ENCODE measurements around the gene RAPGEF1. TPM values are rescaled to one million over a fixed set of nuclear protein-coding genes. Genes with fewer than 3 reads are reported as not detected.

RAPGEF1 gene
- total and polyA plus RNA-seq, 2 experiments from 2014 or later, result 3.3 to 24.1 TPM

- H3F3A ChIP-seq (ENCODE audit: insufficient read depth), result peaks cover 47% of the 10 kb centered on the region
- DNase-seq, result no peak
- no peaks in the 10 kb centered on the region for H3K27me3 ChIP-seq (replicated peaks; ENCODE audit: insufficient read depth)
- H3K4me3 ChIP-seq, result no peak overlapping the region
- H3K36me3 ChIP-seq (ENCODE audit: low read depth), result no peaks in the 10 kb centered on the region
- 96 to 97% methylated on average over 6 of the region's 6 CpGs for WGBS, 2 experiments (ENCODE audit: low coverage in 1 of 2, low lambda C conversion rate in 2 of 2, missing lambda C conversion rate in 2 of 2)
- H2AFZ ChIP-seq, result no peak overlapping the region
- peaks cover 46% of the 10 kb centered on the region for H3K4me1 ChIP-seq (ENCODE audit: insufficient read depth)
- H4K20me1 ChIP-seq (ENCODE audit: insufficient read depth), result no peaks in the 10 kb centered on the region
- H3K4me2 ChIP-seq (ENCODE audit: unreplicated experiment), result no peak overlapping the region
- in situ Hi-C loops (cut with MboI), result no loop called here
- no peak overlapping the region for H3K9ac ChIP-seq
- H3K9me2 ChIP-seq (ENCODE audit: insufficient read depth), result no peaks in the 10 kb centered on the region
- no peak for TF ChIP-seq EZH2phosphoT487 (IDR thresholded peaks at IDR 0.05; ENCODE audit: insufficient read depth, low read depth)
- no peak for TF ChIP-seq EZH2 (IDR thresholded peaks at IDR 0.05; ENCODE audit: insufficient read depth, poor library complexity, severe bottlenecking)
- no peaks in the 10 kb centered on the region for H3K9me3 ChIP-seq (ENCODE audit: low read depth)
- peaks cover 61% of the 10 kb centered on the region for H3K79me2 ChIP-seq (ENCODE audit: insufficient read depth)
- H3K27ac ChIP-seq, result no peak overlapping the region
Observed at GRCh38 chr9:131675437-131676022, 64.3 kb downstream of the RAPGEF1 start.

DNA sequence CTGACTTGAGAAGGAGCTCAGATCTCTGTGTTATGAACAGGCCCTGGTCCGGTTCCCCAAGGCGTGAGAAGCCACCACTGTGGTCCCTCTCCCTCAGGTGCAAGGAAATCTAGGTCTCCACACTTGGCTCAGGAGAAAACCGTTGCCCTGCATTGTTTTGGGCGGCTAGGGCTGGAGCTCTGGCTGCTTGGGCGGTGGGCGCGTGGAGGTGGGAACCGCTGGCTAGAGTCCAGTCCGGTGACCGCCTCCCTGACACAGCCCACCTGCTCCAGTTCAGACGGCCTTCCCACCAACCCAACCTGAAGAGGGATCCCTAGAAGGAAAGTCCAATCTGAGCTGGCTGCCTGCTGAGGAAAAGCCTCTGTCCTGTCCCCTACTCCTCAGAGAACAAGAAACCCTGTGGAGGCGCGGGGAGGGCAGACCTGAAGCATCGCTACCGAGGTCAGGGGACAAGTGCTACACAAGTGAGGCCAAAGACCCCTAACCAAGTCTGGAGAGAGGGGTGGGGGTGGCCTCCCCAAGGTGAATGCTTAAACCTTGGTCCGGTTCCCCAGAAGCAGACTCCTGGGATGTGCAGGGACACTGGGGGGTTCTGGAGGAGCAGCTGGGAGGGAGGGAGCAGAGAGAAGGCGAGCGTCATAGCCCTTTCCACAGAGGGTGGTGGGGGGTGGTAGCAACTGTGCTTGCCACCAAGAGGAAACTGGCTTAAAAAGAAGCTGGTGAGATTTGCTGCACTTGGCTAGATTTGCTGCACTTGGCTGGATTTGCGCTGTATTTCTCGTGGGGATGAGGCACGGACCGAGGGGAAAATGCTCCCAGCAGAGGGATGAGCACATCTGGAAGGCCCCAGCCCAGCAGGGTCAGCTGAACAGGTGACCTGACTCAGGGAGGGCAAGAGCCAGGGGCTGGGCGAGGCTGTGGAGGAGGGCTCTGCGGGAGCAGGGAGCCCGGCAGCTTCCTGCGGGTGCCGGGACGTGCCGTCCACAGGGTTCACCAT is 65.2 kb downstream of the RAPGEF1 start:
- in situ Hi-C loops (cut with MboI), result no loop called here
- Histone ChIP-seq H3K36me3 (ENCODE audit: low read depth) (no peaks in the 10 kb centered on the region), H3K4me3 (no peak overlapping the region), H3K27me3 (replicated peaks; ENCODE audit: insufficient read depth) (no peaks in the 10 kb centered on the region), H3K9me3 (ENCODE audit: low read depth) (no peaks in the 10 kb centered on the region), H3K9me2 (ENCODE audit: insufficient read depth) (no peaks in the 10 kb centered on the region), H3F3A (ENCODE audit: insufficient read depth) (peaks cover 47% of the 10 kb centered on the region), H3K9ac (no peak overlapping the region), H3K4me1 (ENCODE audit: insufficient read depth) (peaks cover 42% of the 10 kb centered on the region), H3K79me2 (ENCODE audit: insufficient read depth) (peaks cover 61% of the 10 kb centered on the region), H2AFZ (no peak overlapping the region), H3K4me2 (ENCODE audit: unreplicated experiment) (no peak overlapping the region), H3K27ac (no peak overlapping the region), H4K20me1 (ENCODE audit: insufficient read depth) (no peaks in the 10 kb centered on the region)
- no peak for TF ChIP-seq EZH2phosphoT487 (IDR thresholded peaks at IDR 0.05; ENCODE audit: insufficient read depth, low read depth)
- no peak for TF ChIP-seq EZH2 (IDR thresholded peaks at IDR 0.05; ENCODE audit: insufficient read depth, poor library complexity, severe bottlenecking)
- no peak for DNase-seq
- WGBS, 2 experiments (ENCODE audit: low coverage in 1 of 2, low lambda C conversion rate in 2 of 2, missing lambda C conversion rate in 2 of 2), result 91 to 92% methylated on average over 27 to 29 of the region's 29 CpGs

GRCh38 chr9:131673531-131673930 is 66.3 kb downstream of the RAPGEF1 start:
- no peak overlapping the region for H3K4me2 ChIP-seq (ENCODE audit: unreplicated experiment)
- H3K9me2 ChIP-seq (ENCODE audit: insufficient read depth), result no peaks in the 10 kb centered on the region
- H2AFZ ChIP-seq, result no peak overlapping the region
- no peak overlapping the region for H3K9ac ChIP-seq
- H3K9me3 ChIP-seq (ENCODE audit: low read depth), result no peaks in the 10 kb centered on the region
- in situ Hi-C loops (cut with MboI), result no loop called here
- H3K27ac ChIP-seq, result no peak overlapping the region
- H3K4me3 ChIP-seq, result no peak overlapping the region
- H3K4me1 ChIP-seq (ENCODE audit: insufficient read depth), result peaks cover 38% of the 10 kb centered on the region
- H3K27me3 ChIP-seq (replicated peaks; ENCODE audit: insufficient read depth), result no peaks in the 10 kb centered on the region
- no peaks in the 10 kb centered on the region for H4K20me1 ChIP-seq (ENCODE audit: insufficient read depth)
- peaks cover 36% of the 10 kb centered on the region for H3F3A ChIP-seq (ENCODE audit: insufficient read depth)
- WGBS, 2 experiments (ENCODE audit: low coverage in 1 of 2, low lambda C conversion rate in 2 of 2, missing lambda C conversion rate in 2 of 2), result 90 to 92% methylated on average over 7 of the region's 7 CpGs
- H3K79me2 ChIP-seq (ENCODE audit: insufficient read depth), result peaks cover 63% of the 10 kb centered on the region
- TF ChIP-seq EZH2 (IDR thresholded peaks at IDR 0.05; ENCODE audit: insufficient read depth, poor library complexity, severe bottlenecking) (no peak), EZH2phosphoT487 (IDR thresholded peaks at IDR 0.05; ENCODE audit: insufficient read depth, low read depth) (no peak)
- no peak for DNase-seq
- no peaks in the 10 kb centered on the region for H3K36me3 ChIP-seq (ENCODE audit: low read depth)

DNA sequence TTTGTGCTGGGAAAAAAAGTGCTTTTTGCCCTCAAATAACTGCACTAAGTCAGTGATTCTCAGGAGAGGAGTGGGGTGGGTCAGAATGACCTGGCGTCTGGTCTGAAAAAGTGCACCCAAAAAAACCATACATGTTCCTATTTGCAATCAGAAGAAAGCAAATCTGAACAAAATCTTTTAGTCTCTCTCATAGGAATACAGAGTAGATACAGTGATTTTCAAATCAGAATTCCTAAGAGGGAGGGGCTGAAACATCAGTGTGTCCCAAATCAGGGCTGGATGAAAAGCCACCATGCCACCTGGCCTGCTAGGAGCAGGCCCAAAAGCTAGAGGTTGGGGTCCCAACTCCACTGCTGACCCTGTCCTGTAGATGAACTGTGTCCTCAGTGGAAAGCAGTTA is 66.8 kb downstream of the RAPGEF1 start:
- H3K27ac ChIP-seq, result no peak overlapping the region
- H3K4me2 ChIP-seq (ENCODE audit: unreplicated experiment), result no peak overlapping the region
- H3F3A ChIP-seq (ENCODE audit: insufficient read depth), result peaks cover 38% of the 10 kb centered on the region
- no peaks in the 10 kb centered on the region for H3K9me3 ChIP-seq (ENCODE audit: low read depth)
- no peaks in the 10 kb centered on the region for H3K27me3 ChIP-seq (replicated peaks; ENCODE audit: insufficient read depth)
- in situ Hi-C loops (cut with MboI), result no loop called here
- TF ChIP-seq EZH2 (IDR thresholded peaks at IDR 0.05; ENCODE audit: insufficient read depth, poor library complexity, severe bottlenecking), result no peak
- DNase-seq, result no peak
- H4K20me1 ChIP-seq (ENCODE audit: insufficient read depth), result no peaks in the 10 kb centered on the region
- peaks cover 63% of the 10 kb centered on the region for H3K79me2 ChIP-seq (ENCODE audit: insufficient read depth)
- H3K4me1 ChIP-seq (ENCODE audit: insufficient read depth), result peaks cover 40% of the 10 kb centered on the region
- H3K9me2 ChIP-seq (ENCODE audit: insufficient read depth), result no peaks in the 10 kb centered on the region
- WGBS, 2 experiments (ENCODE audit: low coverage in 1 of 2, low lambda C conversion rate in 2 of 2, missing lambda C conversion rate in 2 of 2), result 100% methylated on average over 1 of the region's 1 CpG
- no peak overlapping the region for H3K4me3 ChIP-seq
- no peaks in the 10 kb centered on the region for H3K36me3 ChIP-seq (ENCODE audit: low read depth)
- no peak overlapping the region for H2AFZ ChIP-seq
- no peak overlapping the region for H3K9ac ChIP-seq
